Gastrocnemius medialis (tissue), 4 donors: ENCODE results near the gene IQCB1.

Experiments used
- CTCF ChIP-seq, 5 experiments: fragments of 450-650 bp in 3 of 5; fragments of 200-600 bp in 2 of 5; sonication (generic) in 2 of 5; IDR thresholded peaks in 4 of 5; conservative IDR thresholded peaks in 1 of 5; 1 replicate in 4 of 5; 2 replicates in 1 of 5; pipeline ENCODE4 v1.5.1; 2016 to 2019; ENCODE audit warnings: antibody characterized with exemption in 5 of 5, mild to moderate bottlenecking in 3 of 5, moderate library complexity in 3 of 5
- POLR2A ChIP-seq, 2 donors: fragments of 450-650 bp; IDR thresholded peaks; one replicate each; pipeline ENCODE4 v1.6.1; 2017; ENCODE audit warnings: antibody characterized with exemption in 2 of 2, mild to moderate bottlenecking in 2 of 2, moderate library complexity in 2 of 2

GRCh38 chr3:121871430-121871829 lies 36.6 kb upstream of the IQCB1 start:
- no peak for TF ChIP-seq CTCF (IDR thresholded peaks at IDR 0.05 in 4 of 5, conservative IDR thresholded peaks at IDR 0.05 in 1 of 5)
- TF ChIP-seq POLR2A (IDR thresholded peaks at IDR 0.05), result no peak
